ENCODE measurements around the gene TRPM8.

Gene TRPM8

DNA sequence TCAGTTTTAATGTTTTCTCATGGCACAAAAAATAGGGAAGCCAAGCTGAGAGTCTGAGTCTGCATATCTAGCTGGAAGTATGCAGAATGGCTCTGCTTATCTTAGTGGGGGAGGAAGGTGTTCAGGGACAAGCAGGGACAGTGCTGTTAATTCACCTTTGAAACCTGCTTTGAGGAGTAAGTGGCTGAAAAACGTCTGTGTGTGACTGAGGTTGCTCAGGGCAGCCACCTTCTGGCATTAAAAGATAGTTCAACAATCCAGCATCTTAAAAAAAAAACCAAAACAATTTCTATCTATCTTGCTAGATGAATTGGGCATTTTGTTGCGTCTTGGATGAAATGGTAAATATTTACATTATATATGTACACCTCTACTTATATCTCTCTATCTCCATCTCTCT is 2.0 kb upstream of the TRPM8 start:
- no peaks in the 10 kb centered on the region for H3K4me1 ChIP-seq (ENCODE audit: control insufficient read depth, insufficient read depth, low read length)
- no peaks in the 10 kb centered on the region for H3K9me3 ChIP-seq (replicated peaks; ENCODE audit: low read length)
- no peak overlapping the region for H3K9ac ChIP-seq (ENCODE audit: low read depth, low read length)
- no peak overlapping the region for H3K4me2 ChIP-seq (ENCODE audit: low read length)
- no peaks in the 10 kb centered on the region for H3K36me3 ChIP-seq (ENCODE audit: insufficient read depth, low read length)
- peaks cover 10% of the 10 kb centered on the region for H3K27me3 ChIP-seq (ENCODE audit: control insufficient read depth, insufficient read depth, low read length)
- H3K4me3 ChIP-seq (ENCODE audit: low read length): no peak overlapping the region

DNA sequence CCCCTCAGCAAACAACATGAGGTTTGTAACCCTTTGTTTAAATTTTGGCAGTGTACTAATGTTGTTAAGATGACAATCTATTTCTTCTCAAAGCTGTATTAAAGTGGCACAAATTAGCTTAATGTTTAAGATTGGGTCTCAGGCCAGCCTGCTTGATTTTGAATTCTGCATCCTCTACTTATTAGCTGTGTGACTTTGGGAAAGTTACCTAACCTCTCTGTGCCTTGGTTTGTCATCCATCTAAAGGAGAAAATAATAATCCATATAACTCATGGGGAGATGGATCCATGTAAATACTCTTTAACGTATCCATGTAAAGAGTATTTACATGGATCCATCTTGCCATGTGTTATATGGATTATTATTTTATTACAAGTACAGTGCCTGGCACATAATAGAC is 2.1 kb downstream of the TRPM8 start:
- no peaks in the 10 kb centered on the region for H3K9me3 ChIP-seq (replicated peaks; ENCODE audit: low read length)
- no peak overlapping the region for H3K4me2 ChIP-seq (ENCODE audit: low read length)
- H3K4me3 ChIP-seq (ENCODE audit: low read length): no peak overlapping the region
- H3K36me3 ChIP-seq (ENCODE audit: insufficient read depth, low read length): no peaks in the 10 kb centered on the region
- H3K9ac ChIP-seq (ENCODE audit: low read depth, low read length): no peak overlapping the region
- no peaks in the 10 kb centered on the region for H3K4me1 ChIP-seq (ENCODE audit: control insufficient read depth, insufficient read depth, low read length)
- H3K27me3 ChIP-seq (ENCODE audit: control insufficient read depth, insufficient read depth, low read length): peaks cover 18% of the 10 kb centered on the region

DNA sequence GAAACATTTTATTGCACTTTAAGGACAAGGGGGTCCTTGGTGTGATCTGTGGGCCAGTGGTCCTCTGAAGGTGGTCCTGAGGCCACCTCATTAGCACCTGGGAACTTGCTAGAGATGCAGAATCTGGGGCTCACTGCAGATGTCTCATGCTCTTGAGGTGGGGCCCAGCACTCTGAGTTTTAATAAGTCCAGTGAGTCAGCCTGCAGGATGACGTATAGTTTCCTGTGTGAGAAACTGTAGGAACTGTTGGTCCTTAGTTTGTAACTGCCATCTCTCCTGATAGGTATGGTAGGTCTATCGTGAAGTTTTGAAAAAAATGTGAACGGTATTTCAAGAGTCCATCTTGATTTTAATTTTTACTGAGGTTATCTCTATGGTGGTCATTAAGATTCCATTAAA is 2.8 kb downstream of the TRPM8 start:
- no peak overlapping the region for H3K4me3 ChIP-seq (ENCODE audit: low read length)

DNA sequence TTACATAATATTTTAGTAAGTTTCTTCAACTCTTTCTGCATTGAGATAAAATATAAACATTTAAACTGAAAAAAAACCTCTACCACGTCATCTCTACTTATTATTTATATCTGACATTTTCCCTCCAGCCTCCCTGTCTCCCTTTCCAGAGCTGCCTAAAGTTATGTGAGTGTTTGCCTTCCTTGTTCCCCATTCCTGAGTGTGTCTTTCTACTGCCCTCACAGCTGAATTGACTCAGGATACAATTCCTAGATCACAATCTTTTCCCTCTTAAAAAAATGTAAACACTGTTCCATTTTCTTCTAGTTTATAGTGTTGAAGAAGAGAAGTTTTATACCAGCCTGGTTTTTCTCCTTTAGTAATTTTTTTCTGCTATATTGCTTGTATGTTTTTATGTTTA is 5.3 kb downstream of the TRPM8 start:
- Histone ChIP-seq H3K9ac (ENCODE audit: low read depth, low read length) (no peak overlapping the region), H3K36me3 (ENCODE audit: insufficient read depth, low read length) (no peaks in the 10 kb centered on the region), H3K4me3 (ENCODE audit: low read length) (no peak overlapping the region)

More for the DNA sequence above, 2.8 kb downstream of the TRPM8 start:
- Histone ChIP-seq H3K4me2 (ENCODE audit: low read length) (no peak overlapping the region), H3K9ac (ENCODE audit: low read depth, low read length) (no peak overlapping the region), H3K36me3 (ENCODE audit: insufficient read depth, low read length) (no peaks in the 10 kb centered on the region), H3K4me1 (ENCODE audit: control insufficient read depth, insufficient read depth, low read length) (no peaks in the 10 kb centered on the region), H3K9me3 (replicated peaks; ENCODE audit: low read length) (no peaks in the 10 kb centered on the region), H3K27me3 (ENCODE audit: control insufficient read depth, insufficient read depth, low read length) (peaks cover 23% of the 10 kb centered on the region)

DNA sequence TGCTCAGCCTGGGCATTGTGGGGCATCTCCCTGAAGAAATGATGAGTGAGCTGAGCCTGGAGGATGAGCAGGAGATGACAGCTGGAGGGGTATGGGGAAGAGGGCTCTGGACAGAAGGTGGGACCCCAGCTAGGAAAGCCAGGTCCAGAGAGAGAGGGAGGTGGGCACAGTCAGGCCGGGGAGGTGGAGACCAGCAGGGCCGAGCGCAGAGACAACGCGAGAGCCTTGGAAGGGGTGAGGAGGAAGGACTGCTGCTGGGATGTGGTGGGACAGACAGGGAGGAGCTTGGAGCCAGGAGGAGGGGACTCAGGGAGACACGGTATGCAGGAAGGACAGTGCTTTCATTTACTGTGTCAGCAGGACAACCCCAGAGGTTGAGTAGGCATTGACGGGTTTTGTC is 8.2 kb downstream of the TRPM8 start:
- Histone ChIP-seq H3K4me3 (ENCODE audit: low read length) (no peak overlapping the region), H3K27me3 (ENCODE audit: control insufficient read depth, insufficient read depth, low read length) (peaks cover 34% of the 10 kb centered on the region), H3K36me3 (ENCODE audit: insufficient read depth, low read length) (no peaks in the 10 kb centered on the region), H3K9ac (ENCODE audit: low read depth, low read length) (no peak overlapping the region), H3K9me3 (replicated peaks; ENCODE audit: low read length) (no peaks in the 10 kb centered on the region), H3K4me2 (ENCODE audit: low read length) (no peak overlapping the region), H3K4me1 (ENCODE audit: control insufficient read depth, insufficient read depth, low read length) (no peaks in the 10 kb centered on the region)

More for the DNA sequence above, 5.3 kb downstream of the TRPM8 start:
- Histone ChIP-seq H3K4me1 (ENCODE audit: control insufficient read depth, insufficient read depth, low read length) (no peaks in the 10 kb centered on the region), H3K9me3 (replicated peaks; ENCODE audit: low read length) (no peaks in the 10 kb centered on the region), H3K4me2 (ENCODE audit: low read length) (no peak overlapping the region), H3K27me3 (ENCODE audit: control insufficient read depth, insufficient read depth, low read length) (peaks cover 35% of the 10 kb centered on the region)

DNA sequence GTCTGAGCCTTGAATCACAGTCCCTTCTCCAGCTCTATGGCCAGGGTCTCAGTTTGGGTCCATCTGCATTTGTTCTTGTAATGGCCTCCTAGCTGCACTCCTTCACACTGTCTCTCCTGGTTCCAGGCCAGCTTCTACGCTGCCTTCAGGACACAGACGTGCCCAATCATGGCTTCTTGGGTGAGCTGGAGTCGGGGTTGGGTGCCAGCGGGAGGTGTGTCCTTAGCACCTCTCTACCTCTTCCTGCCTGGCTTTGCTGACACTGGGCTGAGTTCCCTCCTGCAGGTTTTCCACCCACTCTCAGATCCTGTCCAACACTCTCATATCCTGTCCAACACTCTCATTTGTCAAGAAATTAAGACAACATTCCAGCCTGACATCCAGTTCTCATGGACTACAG is 9.6 kb downstream of the TRPM8 start:
- Histone ChIP-seq H3K4me1 (ENCODE audit: control insufficient read depth, insufficient read depth, low read length) (no peaks in the 10 kb centered on the region), H3K9ac (ENCODE audit: low read depth, low read length) (no peak overlapping the region), H3K4me2 (ENCODE audit: low read length) (no peak overlapping the region), H3K4me3 (ENCODE audit: low read length) (no peak overlapping the region), H3K9me3 (replicated peaks; ENCODE audit: low read length) (no peaks in the 10 kb centered on the region), H3K27me3 (ENCODE audit: control insufficient read depth, insufficient read depth, low read length) (peaks cover 43% of the 10 kb centered on the region), H3K36me3 (ENCODE audit: insufficient read depth, low read length) (no peaks in the 10 kb centered on the region)

DNA sequence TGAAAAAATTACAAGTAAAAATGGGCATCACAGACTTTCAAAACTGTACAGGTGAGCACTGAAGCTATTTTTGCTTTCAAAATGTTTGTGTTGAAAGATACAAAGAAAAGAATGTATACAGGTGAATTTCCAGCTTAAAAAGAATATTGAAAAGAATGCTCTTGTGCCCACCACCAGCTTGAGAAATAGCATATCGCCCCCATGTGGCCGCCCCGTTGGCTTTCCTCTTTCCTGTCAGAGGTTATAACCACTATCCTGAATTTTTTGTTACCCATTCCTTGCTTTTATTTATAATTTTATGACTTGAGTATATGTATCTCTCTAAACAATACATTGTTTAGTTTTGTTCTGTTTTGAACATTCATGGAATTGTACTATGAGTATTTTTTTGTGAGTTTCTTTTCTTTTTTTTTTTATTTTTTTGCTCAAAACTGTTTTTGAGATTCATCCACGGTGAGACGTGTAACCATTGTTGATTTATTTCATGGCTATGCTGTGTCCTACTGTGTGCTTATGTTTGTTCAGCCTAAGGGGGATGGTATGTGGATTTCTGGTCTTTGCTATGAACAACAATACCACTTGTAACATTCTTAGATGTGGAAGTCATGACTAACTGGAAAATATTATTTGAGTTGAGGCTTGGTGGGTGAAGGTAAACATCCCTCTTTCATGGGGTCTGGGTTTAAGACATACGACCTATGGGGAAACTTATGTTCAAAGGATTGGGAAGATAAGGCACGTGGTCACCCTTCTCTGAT is 11.6 kb downstream of the TRPM8 start:
- no peak overlapping the region for H3K9ac ChIP-seq (ENCODE audit: low read depth, low read length)
- H3K4me2 ChIP-seq (ENCODE audit: low read length): no peak overlapping the region
- H3K9me3 ChIP-seq (replicated peaks; ENCODE audit: low read length): no peaks in the 10 kb centered on the region
- peaks cover 40% of the 10 kb centered on the region for H3K27me3 ChIP-seq (ENCODE audit: control insufficient read depth, insufficient read depth, low read length)
- no peaks in the 10 kb centered on the region for H3K4me1 ChIP-seq (ENCODE audit: control insufficient read depth, insufficient read depth, low read length)
- no peaks in the 10 kb centered on the region for H3K36me3 ChIP-seq (ENCODE audit: insufficient read depth, low read length)
- H3K4me3 ChIP-seq (ENCODE audit: low read length): no peak overlapping the region

DNA sequence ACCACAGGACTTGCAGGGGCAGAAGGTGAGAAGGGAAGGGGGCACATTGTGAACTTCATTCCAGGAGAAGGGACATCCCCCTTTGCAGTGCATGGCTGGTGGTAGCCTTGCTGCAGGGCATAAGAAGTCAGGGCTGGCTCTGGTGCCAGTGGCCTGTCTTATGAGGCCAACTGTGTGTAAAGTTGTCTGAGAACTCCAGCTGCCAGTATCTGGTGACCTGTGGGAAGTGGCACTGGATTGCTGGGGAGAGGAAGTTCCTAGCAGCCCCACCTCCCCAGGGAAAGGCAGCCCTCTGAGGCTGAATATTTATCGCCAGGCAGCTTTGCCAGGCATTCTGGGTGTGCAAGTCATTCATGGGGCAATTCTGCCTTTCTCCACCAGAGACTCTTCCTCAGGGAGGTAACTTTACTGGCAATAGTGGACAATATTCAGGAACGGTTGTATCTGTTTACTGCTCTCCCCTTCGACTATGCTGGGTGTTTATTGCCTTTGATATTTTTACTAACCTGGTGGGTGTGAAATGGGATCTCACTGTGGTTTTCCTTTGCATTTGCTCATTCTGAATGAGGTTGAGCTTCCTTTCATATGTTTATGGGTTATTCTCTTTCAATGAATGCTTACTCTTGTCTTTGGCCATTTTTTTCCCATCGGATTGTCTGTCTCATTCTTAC is 12.3 kb downstream of the TRPM8 start:
- Histone ChIP-seq H3K4me1 (ENCODE audit: control insufficient read depth, insufficient read depth, low read length) (no peaks in the 10 kb centered on the region), H3K36me3 (ENCODE audit: insufficient read depth, low read length) (no peaks in the 10 kb centered on the region), H3K9me3 (replicated peaks; ENCODE audit: low read length) (no peaks in the 10 kb centered on the region), H3K9ac (ENCODE audit: low read depth, low read length) (no peak overlapping the region), H3K27me3 (ENCODE audit: control insufficient read depth, insufficient read depth, low read length) (peaks cover 34% of the 10 kb centered on the region), H3K4me2 (ENCODE audit: low read length) (no peak overlapping the region), H3K4me3 (ENCODE audit: low read length) (no peak overlapping the region)

DNA sequence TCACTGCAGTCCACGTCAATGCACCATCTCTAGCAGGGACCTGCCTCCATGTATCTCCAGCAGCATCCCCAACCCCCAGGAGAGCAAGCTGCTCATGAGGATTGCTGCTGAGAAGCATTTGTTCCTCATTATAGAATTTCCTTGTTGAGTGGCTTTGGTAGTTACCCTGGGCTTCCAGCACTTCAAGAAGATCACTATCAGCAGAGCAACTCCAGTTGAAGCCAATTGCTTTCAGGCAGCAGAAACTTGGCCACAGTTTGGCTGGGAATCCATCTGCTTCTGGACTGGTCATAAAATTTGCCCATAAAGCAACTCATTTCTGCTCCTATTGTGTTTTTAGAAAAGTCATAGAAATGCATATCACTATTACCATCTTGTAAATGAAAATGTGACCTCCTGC is 17.4 kb downstream of the TRPM8 start:
- H3K36me3 ChIP-seq (ENCODE audit: insufficient read depth, low read length): no peaks in the 10 kb centered on the region
- no peaks in the 10 kb centered on the region for H3K9me3 ChIP-seq (replicated peaks; ENCODE audit: low read length)
- H3K4me2 ChIP-seq (ENCODE audit: low read length): no peak overlapping the region
- H3K4me3 ChIP-seq (ENCODE audit: low read length): no peak overlapping the region
- no peak overlapping the region for H3K9ac ChIP-seq (ENCODE audit: low read depth, low read length)
- H3K27me3 ChIP-seq (ENCODE audit: control insufficient read depth, insufficient read depth, low read length): peaks cover 44% of the 10 kb centered on the region
- H3K4me1 ChIP-seq (ENCODE audit: control insufficient read depth, insufficient read depth, low read length): no peaks in the 10 kb centered on the region

DNA sequence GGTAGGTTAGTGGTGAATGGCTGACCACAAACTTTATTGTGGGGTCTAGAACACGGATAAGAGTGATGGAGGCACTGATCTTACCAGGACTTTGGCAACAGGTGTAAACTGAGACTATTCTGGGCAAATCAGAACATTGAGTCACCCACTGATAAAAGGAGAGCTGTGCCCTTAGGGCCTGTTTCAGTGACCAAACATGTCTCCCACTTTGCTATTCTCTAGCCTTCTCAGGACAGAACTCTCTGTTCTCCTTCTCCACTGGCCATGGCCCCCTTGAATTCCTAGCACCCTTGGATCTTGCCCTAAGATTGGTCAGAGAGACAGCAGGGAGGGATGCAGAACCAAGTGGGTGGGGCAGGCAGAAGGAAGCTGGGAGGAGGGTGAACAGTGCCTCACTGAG is 18.3 kb downstream of the TRPM8 start:
- no peaks in the 10 kb centered on the region for H3K4me1 ChIP-seq (ENCODE audit: control insufficient read depth, insufficient read depth, low read length)
- H3K36me3 ChIP-seq (ENCODE audit: insufficient read depth, low read length): no peaks in the 10 kb centered on the region
- H3K4me3 ChIP-seq (ENCODE audit: low read length): no peak overlapping the region
- peaks cover 50% of the 10 kb centered on the region for H3K27me3 ChIP-seq (ENCODE audit: control insufficient read depth, insufficient read depth, low read length)
- H3K9me3 ChIP-seq (replicated peaks; ENCODE audit: low read length): no peaks in the 10 kb centered on the region
- H3K4me2 ChIP-seq (ENCODE audit: low read length): no peak overlapping the region
- H3K9ac ChIP-seq (ENCODE audit: low read depth, low read length): no peak overlapping the region

DNA sequence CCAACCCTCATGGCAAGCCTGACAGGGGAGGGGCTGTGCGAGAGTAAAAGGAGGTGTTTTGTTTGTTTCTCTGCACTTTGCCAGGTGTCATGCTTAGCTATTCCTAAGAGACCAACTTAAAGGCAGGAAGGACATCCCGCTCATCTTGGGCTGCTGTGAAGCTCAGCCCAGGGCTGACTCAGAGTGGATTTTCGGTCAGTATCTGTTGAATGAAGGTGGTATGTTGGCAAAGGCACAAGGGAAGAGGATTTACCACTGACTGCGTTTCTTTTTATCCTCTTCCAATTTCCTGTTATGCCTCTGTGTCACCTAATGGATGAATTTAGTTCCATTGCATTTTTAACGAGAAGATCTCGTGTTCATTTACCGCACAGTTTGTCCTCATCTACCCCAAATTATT is 18.9 kb downstream of the TRPM8 start:
- Histone ChIP-seq H3K4me2 (ENCODE audit: low read length) (no peak overlapping the region), H3K4me1 (ENCODE audit: control insufficient read depth, insufficient read depth, low read length) (no peaks in the 10 kb centered on the region), H3K9me3 (replicated peaks; ENCODE audit: low read length) (no peaks in the 10 kb centered on the region), H3K9ac (ENCODE audit: low read depth, low read length) (no peak overlapping the region), H3K27me3 (ENCODE audit: control insufficient read depth, insufficient read depth, low read length) (peaks cover 51% of the 10 kb centered on the region), H3K36me3 (ENCODE audit: insufficient read depth, low read length) (no peaks in the 10 kb centered on the region), H3K4me3 (ENCODE audit: low read length) (no peak overlapping the region)

All from skeletal muscle satellite cell (primary cell).